ENCODE results near the gene CMTM7. TPM values are rescaled to one million over a fixed set of nuclear protein-coding genes. Genes with fewer than 3 reads are reported as not detected.

Gene CMTM7
- total and polyA plus RNA-seq, 9 of the 15 experiments (the other 6 are each of a cell fraction or from before 2014, with no cell fraction given): 0.03 to 1.6 (median 0.42) TPM; not detected in 4

- Histone ChIP-seq H3K9me1 (ENCODE audit: control insufficient read depth, insufficient read depth, low read length) (no peaks in the 10 kb centered on the region), H3K27me3 (ENCODE audit: control insufficient read depth in 2 of 2, insufficient read depth in 2 of 2, low read length in 2 of 2) (peaks cover 28 to 43% of the 10 kb centered on the region in 2 experiments), H4K20me1 (replicated peaks; ENCODE audit: control insufficient read depth, insufficient read depth, low read length) (no peaks in the 10 kb centered on the region), H3K27ac (ENCODE audit: extremely low read depth, low read depth, low read length) (no peak overlapping the region), H2AFZ (ENCODE audit: low read depth, low read length) (0 out of 2 replicates have a peak overlapping the region, but pooled peaks have one; percentile 66), H3K4me3 (no peak overlapping the region; the same call in 1 of the 2 replicates), H3K4me1 (replicated peaks in 1 of 2; ENCODE audit: control insufficient read depth in 2 of 2, insufficient read depth in 2 of 2, low read length in 2 of 2) (peaks cover 0 to 12% of the 10 kb centered on the region in 2 experiments; a peak in 2 of 5 replicates), H3K9me3 (replicated peaks; ENCODE audit: control insufficient read depth, insufficient read depth, low read depth, low read length) (no peaks in the 10 kb centered on the region), H3K79me2 (ENCODE audit: control insufficient read depth, insufficient read depth, low read length) (no peaks in the 10 kb centered on the region), H3K4me2 (ENCODE audit: insufficient read depth, low read length) (no peak overlapping the region), H3K9ac (ENCODE audit: insufficient read depth in 1 of 2, low read depth in 2 of 2, low read length in 2 of 2) (peak overlapping the region in 1 of 2 experiments; percentile 79; a peak in 2 of 4 replicates), H3K36me3 (ENCODE audit: control insufficient read depth, insufficient read depth, low read length) (no peaks in the 10 kb centered on the region)
- ChIA-PET POLR2A (no interaction called here), CTCF (ENCODE audit: low intra/inter-chr PET ratio) (no interaction called here)
- ATAC-seq: peak; percentile 48
- BruUV-seq (replicated peaks): no TSS peak
- 19% methylated on average over 15 of the region's 18 CpGs for WGBS (ENCODE audit: insufficient coverage, low coverage, missing lambda C conversion rate)
- FAIRE-seq: peak; percentile 32
- no peak for DNase-seq (ENCODE audit: extremely low read depth in 1 of 4, low spot score in 3 of 4)
- in situ Hi-C loops (cut with MboI): no loop called here
- intact Hi-C loops (cut with micrococcal nuclease): no loop called here
- TF ChIP-seq SIN3A (IDR thresholded peaks at IDR 0.05; ENCODE audit: borderline replicate concordance in 2 of 2, control insufficient read depth in 1 of 2, low read depth in 2 of 2, low read length in 2 of 2) (no peak), SMAD2 (IDR thresholded peaks at IDR 0.05; ENCODE audit: low read depth, low read length) (no peak), ZNF143 (CRISPR knock-in tag; IDR thresholded peaks at IDR 0.05) (no peak)
Measured at GRCh38 chr3:32392536-32393302, 1.1 kb downstream of the CMTM7 start.

DNA sequence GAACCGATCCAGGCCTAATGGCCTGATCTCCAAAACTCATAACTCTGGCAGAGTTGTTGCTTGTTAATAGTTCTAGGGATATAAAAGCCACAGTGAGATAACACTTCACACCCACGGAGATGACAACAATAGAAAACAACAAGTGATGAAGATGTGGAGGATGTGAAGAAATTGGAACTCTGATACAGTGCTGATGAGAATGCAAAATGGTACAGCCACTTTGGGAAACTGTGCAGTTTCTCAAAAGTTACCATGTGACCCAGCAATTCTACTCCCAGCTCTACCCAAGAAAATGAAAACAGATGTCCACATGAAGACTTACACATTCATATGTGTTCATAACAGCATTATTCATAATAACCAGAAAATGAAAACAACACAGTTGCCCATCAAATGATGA lies 3.8 kb downstream of the CMTM7 start:
- ATAC-seq (no peak), DNase-seq (ENCODE audit: extremely low read depth in 1 of 4, low spot score in 3 of 4) (no peak), FAIRE-seq (no peak)
- no peaks in the 10 kb centered on the region for H3K9me1 ChIP-seq (ENCODE audit: control insufficient read depth, insufficient read depth, low read length)
- no peak overlapping the region for H3K4me3 ChIP-seq
- no peak overlapping the region for H3K27ac ChIP-seq (ENCODE audit: extremely low read depth, low read depth, low read length)
- in situ Hi-C loops (cut with MboI): no loop called here
- intact Hi-C loops (cut with micrococcal nuclease): no loop called here
- no peak overlapping the region for H3K4me2 ChIP-seq (ENCODE audit: insufficient read depth, low read length)
- 0% methylated on average over 2 of the region's 2 CpGs for WGBS (ENCODE audit: insufficient coverage, low coverage, missing lambda C conversion rate)
- peaks cover 0 to 12% of the 10 kb centered on the region in 2 experiments; a peak in 2 of 5 replicates for H3K4me1 ChIP-seq (replicated peaks in 1 of 2; ENCODE audit: control insufficient read depth in 2 of 2, insufficient read depth in 2 of 2, low read length in 2 of 2)
- H3K36me3 ChIP-seq (ENCODE audit: control insufficient read depth, insufficient read depth, low read length): no peaks in the 10 kb centered on the region
- no peak overlapping the region for H3K9ac ChIP-seq (ENCODE audit: insufficient read depth in 1 of 2, low read depth in 2 of 2, low read length in 2 of 2)
- no peaks in the 10 kb centered on the region for H3K79me2 ChIP-seq (ENCODE audit: control insufficient read depth, insufficient read depth, low read length)
- ChIA-PET CTCF (ENCODE audit: low intra/inter-chr PET ratio) (no interaction called here), POLR2A (no interaction called here)
- H2AFZ ChIP-seq (ENCODE audit: low read depth, low read length): no peak overlapping the region
- H3K27me3 ChIP-seq (ENCODE audit: control insufficient read depth in 2 of 2, insufficient read depth in 2 of 2, low read length in 2 of 2): peaks cover 30 to 45% of the 10 kb centered on the region in 2 experiments
- no peaks in the 10 kb centered on the region for H4K20me1 ChIP-seq (replicated peaks; ENCODE audit: control insufficient read depth, insufficient read depth, low read length)
- no peaks in the 10 kb centered on the region for H3K9me3 ChIP-seq (replicated peaks; ENCODE audit: control insufficient read depth, insufficient read depth, low read depth, low read length)
- no TSS peak for BruUV-seq (replicated peaks)
- TF ChIP-seq ETS1 (conservative IDR thresholded peaks at IDR 0.05; ENCODE audit: control insufficient read depth, low read depth, low read length) (no peak), POLR2AphosphoS5 (IDR thresholded peaks at IDR 0.05; ENCODE audit: control insufficient read depth, insufficient read depth, low read depth, low read length) (no peak), KAT2B (IDR thresholded peaks at IDR 0.05; ENCODE audit: low read depth, low read length) (no peak), ARHGAP35 (IDR thresholded peaks at IDR 0.05; ENCODE audit: partially characterized antibody) (no peak)
- TF ChIP-seq, protein P1, sequence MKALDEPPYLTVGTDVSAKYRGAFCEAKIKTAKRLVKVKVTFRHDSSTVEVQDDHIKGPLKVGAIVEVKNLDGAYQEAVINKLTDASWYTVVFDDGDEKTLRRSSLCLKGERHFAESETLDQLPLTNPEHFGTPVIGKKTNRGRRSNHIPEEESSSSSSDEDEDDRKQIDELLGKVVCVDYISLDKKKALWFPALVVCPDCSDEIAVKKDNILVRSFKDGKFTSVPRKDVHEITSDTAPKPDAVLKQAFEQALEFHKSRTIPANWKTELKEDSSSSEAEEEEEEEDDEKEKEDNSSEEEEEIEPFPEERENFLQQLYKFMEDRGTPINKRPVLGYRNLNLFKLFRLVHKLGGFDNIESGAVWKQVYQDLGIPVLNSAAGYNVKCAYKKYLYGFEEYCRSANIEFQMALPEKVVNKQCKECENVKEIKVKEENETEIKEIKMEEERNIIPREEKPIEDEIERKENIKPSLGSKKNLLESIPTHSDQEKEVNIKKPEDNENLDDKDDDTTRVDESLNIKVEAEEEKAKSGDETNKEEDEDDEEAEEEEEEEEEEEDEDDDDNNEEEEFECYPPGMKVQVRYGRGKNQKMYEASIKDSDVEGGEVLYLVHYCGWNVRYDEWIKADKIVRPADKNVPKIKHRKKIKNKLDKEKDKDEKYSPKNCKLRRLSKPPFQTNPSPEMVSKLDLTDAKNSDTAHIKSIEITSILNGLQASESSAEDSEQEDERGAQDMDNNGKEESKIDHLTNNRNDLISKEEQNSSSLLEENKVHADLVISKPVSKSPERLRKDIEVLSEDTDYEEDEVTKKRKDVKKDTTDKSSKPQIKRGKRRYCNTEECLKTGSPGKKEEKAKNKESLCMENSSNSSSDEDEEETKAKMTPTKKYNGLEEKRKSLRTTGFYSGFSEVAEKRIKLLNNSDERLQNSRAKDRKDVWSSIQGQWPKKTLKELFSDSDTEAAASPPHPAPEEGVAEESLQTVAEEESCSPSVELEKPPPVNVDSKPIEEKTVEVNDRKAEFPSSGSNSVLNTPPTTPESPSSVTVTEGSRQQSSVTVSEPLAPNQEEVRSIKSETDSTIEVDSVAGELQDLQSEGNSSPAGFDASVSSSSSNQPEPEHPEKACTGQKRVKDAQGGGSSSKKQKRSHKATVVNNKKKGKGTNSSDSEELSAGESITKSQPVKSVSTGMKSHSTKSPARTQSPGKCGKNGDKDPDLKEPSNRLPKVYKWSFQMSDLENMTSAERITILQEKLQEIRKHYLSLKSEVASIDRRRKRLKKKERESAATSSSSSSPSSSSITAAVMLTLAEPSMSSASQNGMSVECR (CRISPR knock-in tag; IDR thresholded peaks at IDR 0.05): no peak

Measured in K562 (cell line).